Progenitor cell of endocrine pancreas (in vitro differentiated cells): ENCODE measurements around the gene TNFRSF9. TPM values are rescaled to one million over a fixed set of nuclear protein-coding genes. Genes with fewer than 3 reads are reported as not detected.

ENCODE experiments used
- DNase-seq: peaks from one replicate; pipeline ENCODE4 v3.0.0; 2021; ENCODE audit warnings: low spot score; ENCODE audit not compliant: unreplicated experiment
- H3K27ac Mint-ChIP-seq: 2 replicates; pipeline ENCODE4 v1.8.0; 2021; ENCODE audit warnings: mild to moderate bottlenecking, moderate library complexity, mixed read lengths
- H3K27me3 Mint-ChIP-seq: 2 replicates; pipeline ENCODE4 v1.8.0; 2021; ENCODE audit warnings: mixed read lengths
- H3K36me3 Mint-ChIP-seq: 2 replicates; pipeline ENCODE4 v1.8.0; 2022; ENCODE audit warnings: mixed read lengths; ENCODE audit not compliant: insufficient read depth
- H3K4me1 Mint-ChIP-seq: 2 replicates; pipeline ENCODE4 v1.8.0; 2021; ENCODE audit warnings: low read depth, mixed read lengths
- H3K4me3 Mint-ChIP-seq: 2 replicates; pipeline ENCODE4 v1.8.0; 2021; ENCODE audit warnings: low read depth, mild to moderate bottlenecking, moderate library complexity, mixed read lengths
- H3K9me3 Mint-ChIP-seq: 2 replicates; pipeline ENCODE4 v1.8.0; 2021; ENCODE audit warnings: low read depth, mixed read lengths
- CTCF ChIP-seq: fragments of 200-600 bp; sonication (generic); IDR thresholded peaks from one replicate; pipeline ENCODE4 v1.5.0; 2021; ENCODE audit warnings: antibody characterized with exemption, mild to moderate bottlenecking; ENCODE audit not compliant: unreplicated experiment
- long read RNA-seq: library from polyadenylated mRNA; unstranded; transcript quantifications from one replicate; pipeline ENCODE4 v2.0.0, GENCODE V29; 2020
- total RNA-seq: library from RNA; stranded (reverse); gene quantifications from 2 replicates; pipeline ENCODE4 v1.2.1, GENCODE V29; 2021

The TNFRSF9 gene
- total RNA-seq: 0.27 and 0.60 TPM in 2 replicates
- long read RNA-seq, partial matches to known transcripts: 1 of 2 reads
- long read RNA-seq, other reads (novel, unspliced or antisense): 0 of 2 reads

- Mint-ChIP-seq H3K36me3 (no peaks in the 10 kb centered on the region), H3K27me3 (peaks cover 63% of the 10 kb centered on the region), H3K27ac (no peak within 1 kb of the TSS), H3K4me1 (no peaks in the 10 kb centered on the region), H3K9me3 (no peaks in the 10 kb centered on the region), H3K4me3 (no peak within 1 kb of the TSS)
- no peak for DNase-seq
- no peak for TF ChIP-seq CTCF
Observed at GRCh38 chr1:7940745-7941436, at the start of gene TNFRSF9. TSS of gene TNFRSF9 (minus strand) at chr1:7940839. CDS start at chr1:7939994, 845 bp downstream.

DNA sequence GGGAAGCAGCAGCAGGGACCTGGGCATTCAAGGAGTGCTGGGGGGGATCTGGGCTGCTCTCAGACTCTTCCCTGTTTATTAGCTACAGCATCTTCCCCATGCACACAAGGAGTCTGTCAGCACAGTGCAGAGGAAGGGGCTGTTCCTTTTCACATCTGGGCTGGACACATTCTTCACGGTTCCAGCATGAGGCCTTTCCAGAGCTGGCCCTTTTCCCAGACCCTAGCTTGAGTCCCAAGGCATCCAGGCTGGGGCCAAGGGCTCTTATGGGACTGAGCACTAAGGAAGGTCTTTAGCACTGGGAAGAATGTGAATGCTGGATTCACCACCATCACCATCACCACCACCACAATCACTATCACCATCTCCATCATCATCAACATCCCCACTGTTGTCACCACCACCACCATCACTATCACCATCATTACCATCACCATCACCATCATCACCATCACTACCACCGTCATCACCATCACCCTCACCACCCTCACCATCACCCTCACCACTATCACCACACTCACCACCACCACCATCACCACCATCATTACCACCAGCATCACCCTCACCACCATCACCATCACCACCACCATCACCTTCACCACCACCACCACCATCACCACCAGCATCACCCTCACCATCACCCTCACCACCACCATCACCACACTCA, 49.3 kb upstream of the TNFRSF9 start:
- Mint-ChIP-seq H3K4me3 (no peak overlapping the region), H3K27me3 (no peaks in the 10 kb centered on the region), H3K9me3 (no peaks in the 10 kb centered on the region), H3K36me3 (peaks cover 17% of the 10 kb centered on the region), H3K4me1 (peaks cover 4% of the 10 kb centered on the region), H3K27ac (no peak overlapping the region)
- no peak for DNase-seq
- no peak for TF ChIP-seq CTCF

DNA sequence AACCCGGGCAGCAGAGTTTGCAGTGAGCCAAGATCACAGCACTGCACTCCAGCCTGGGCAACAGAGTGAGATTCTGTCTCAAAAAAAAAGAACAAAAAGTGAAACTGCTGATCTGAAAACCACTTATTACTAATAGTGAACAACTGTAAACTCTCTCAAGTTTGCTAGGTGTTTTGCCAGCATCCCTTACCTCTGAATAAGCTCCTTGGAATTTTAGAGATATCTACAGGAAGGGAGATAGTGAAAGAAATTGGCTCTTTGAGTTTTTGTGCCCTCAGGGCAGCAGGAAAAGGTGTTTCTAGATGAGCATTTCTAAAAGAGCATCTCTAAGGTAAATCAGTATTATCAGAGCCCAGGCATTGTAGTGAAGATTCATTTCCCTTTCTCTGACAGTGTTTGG, 47.9 kb upstream of the TNFRSF9 start:
- H3K4me3 Mint-ChIP-seq: no peak overlapping the region

DNA sequence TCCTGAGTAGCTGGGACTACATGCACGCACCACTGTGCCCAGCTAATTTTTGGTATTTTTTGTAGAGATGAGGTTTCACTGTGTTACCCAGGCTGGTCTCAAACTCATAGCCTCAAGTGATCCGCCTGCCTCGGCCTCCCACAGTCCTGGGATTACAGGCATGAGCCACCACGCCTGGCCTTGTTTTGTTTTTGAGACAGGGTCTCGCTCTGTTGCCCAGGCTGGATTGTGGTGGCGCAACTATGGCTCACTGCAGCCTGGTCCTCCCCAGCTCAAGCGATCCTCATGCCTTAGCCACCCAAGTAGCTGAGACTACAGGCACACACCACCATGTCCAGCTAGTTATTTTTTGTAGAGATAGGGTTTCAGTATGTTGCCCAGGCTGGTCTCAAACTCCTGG, 46.9 kb upstream of the TNFRSF9 start:
- Mint-ChIP-seq H3K27ac (no peak overlapping the region), H3K9me3 (no peaks in the 10 kb centered on the region), H3K27me3 (no peaks in the 10 kb centered on the region), H3K4me1 (peaks cover 9% of the 10 kb centered on the region), H3K36me3 (peaks cover 22% of the 10 kb centered on the region), H3K4me3 (no peak overlapping the region)
- no peak for TF ChIP-seq CTCF
- no peak for DNase-seq

More for the DNA sequence above, 47.9 kb upstream of the TNFRSF9 start:
- Mint-ChIP-seq H3K9me3 (no peaks in the 10 kb centered on the region), H3K27ac (no peak overlapping the region), H3K27me3 (no peaks in the 10 kb centered on the region), H3K36me3 (peaks cover 21% of the 10 kb centered on the region), H3K4me1 (peaks cover 4% of the 10 kb centered on the region)
- DNase-seq: no peak
- no peak for TF ChIP-seq CTCF

DNA sequence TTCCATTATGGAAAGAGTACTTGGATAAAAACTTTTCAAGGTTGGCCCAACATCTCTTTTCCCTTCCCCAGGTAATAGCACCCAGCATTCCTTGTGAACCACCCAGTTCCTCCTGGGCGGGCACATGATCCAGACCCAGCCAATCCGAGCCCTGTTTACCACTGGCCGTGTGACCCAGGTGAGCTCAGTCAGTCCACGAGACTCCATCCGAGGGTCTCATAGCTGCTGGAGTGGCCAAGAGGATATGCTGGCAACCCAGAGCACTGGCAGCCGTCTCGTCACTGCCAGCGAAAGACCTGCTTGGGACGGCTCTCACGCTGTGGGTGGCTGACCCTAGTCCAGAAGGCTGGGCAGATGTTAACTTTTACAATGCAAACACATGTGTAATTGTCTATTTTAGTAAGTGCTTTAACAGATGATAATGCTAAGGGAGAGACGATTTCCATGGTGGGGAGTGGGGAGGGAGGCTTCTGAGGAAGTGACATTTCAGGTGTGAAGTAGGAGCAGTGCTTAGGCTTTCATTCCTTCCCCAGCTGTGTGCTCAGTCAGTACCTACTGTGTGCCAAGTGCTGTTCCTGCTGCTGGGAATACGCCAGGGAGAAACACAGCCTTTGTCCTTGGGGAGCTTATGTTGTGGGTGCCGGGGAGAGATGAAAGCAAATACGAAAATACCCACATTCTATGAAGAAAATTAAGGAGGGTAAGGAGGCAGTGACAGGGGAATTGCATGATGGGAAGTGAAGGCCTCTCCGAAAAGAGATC, 45.4 kb upstream of the TNFRSF9 start:
- no peak overlapping the region for H3K4me3 Mint-ChIP-seq
- peaks cover 25% of the 10 kb centered on the region for H3K36me3 Mint-ChIP-seq
- no peaks in the 10 kb centered on the region for H3K9me3 Mint-ChIP-seq
- TF ChIP-seq CTCF: no peak
- no peak overlapping the region for H3K27ac Mint-ChIP-seq
- H3K4me1 Mint-ChIP-seq: peaks cover 13% of the 10 kb centered on the region
- DNase-seq: no peak
- H3K27me3 Mint-ChIP-seq: no peaks in the 10 kb centered on the region
